PC-9 (cell line): ENCODE results near the gene RAB10.

Experiments
- CTCF ChIP-seq: fragments of 200-600 bp; sonication (generic); conservative IDR thresholded peaks from 2 replicates; pipeline ENCODE4 v1.6.1; 2017; ENCODE audit warnings: mixed run types, antibody characterized with exemption, mild to moderate bottlenecking, moderate library complexity
- EZH2 ChIP-seq: fragments of 200-600 bp; sonication (generic); IDR thresholded peaks from 2 replicates; pipeline ENCODE4 v1.8.0; 2017; ENCODE audit warnings: antibody characterized with exemption, low read depth

- no peak for TF ChIP-seq CTCF
- no peak for TF ChIP-seq EZH2
Measured at GRCh38 chr2:25988134-25988533, 45.8 kb upstream of the RAB10 start.
